ENCODE measurements around the gene PPP3CB.

The PPP3CB gene

GRCh38 chr10:73471226-73471625 lies 24.6 kb downstream of the PPP3CB start:
- no peaks in the 10 kb centered on the region for H3K27me3 ChIP-seq (ENCODE audit: insufficient read depth, low read length)
- no peaks in the 10 kb centered on the region for H3K4me1 ChIP-seq (ENCODE audit: insufficient read depth, low read length, severe bottlenecking)
- no peak overlapping the region for H3K9ac ChIP-seq (ENCODE audit: low read length)
- peaks cover 73% of the 10 kb centered on the region for H3K36me3 ChIP-seq (ENCODE audit: insufficient read depth, low read length)
- TF ChIP-seq CTCF (IDR thresholded peaks at IDR 0.05; ENCODE audit: low read length) (no peak), EZH2 (IDR thresholded peaks at IDR 0.05; ENCODE audit: borderline replicate concordance, low read length) (no peak)
- H3K9me3 ChIP-seq (ENCODE audit: low read length) = no peaks in the 10 kb centered on the region
- no peak overlapping the region for H3K27ac ChIP-seq (ENCODE audit: low read depth, low read length, poor library complexity, severe bottlenecking)
- H3F3A ChIP-seq (ENCODE audit: insufficient read depth, low read length) = no peaks in the 10 kb centered on the region
- H3K4me3 ChIP-seq (ENCODE audit: low read depth, low read length, poor library complexity, severe bottlenecking) = no peak overlapping the region
- H3K79me2 ChIP-seq (ENCODE audit: insufficient read depth, low read length) = no peaks in the 10 kb centered on the region
- H3K9me2 ChIP-seq (ENCODE audit: low read depth, low read length) = no peaks in the 10 kb centered on the region
- H4K20me1 ChIP-seq (ENCODE audit: insufficient read depth, low read length) = no peaks in the 10 kb centered on the region
- H2AFZ ChIP-seq (ENCODE audit: low read length) = no peak overlapping the region
- no peak overlapping the region for H3K4me2 ChIP-seq (ENCODE audit: low read length)

- no peak overlapping the region for H3K27ac ChIP-seq (ENCODE audit: low read depth, low read length, poor library complexity, severe bottlenecking)
Measured at GRCh38 chr10:73469579-73469978, 26.2 kb downstream of the PPP3CB start.

GRCh38 chr10:73467206-73467605 lies 28.6 kb downstream of the PPP3CB start:
- H3K9me2 ChIP-seq (ENCODE audit: low read depth, low read length) = no peaks in the 10 kb centered on the region
- no peak overlapping the region for H3K4me3 ChIP-seq (ENCODE audit: low read depth, low read length, poor library complexity, severe bottlenecking)
- no peak for TF ChIP-seq EZH2 (IDR thresholded peaks at IDR 0.05; ENCODE audit: borderline replicate concordance, low read length)
- TF ChIP-seq CTCF (IDR thresholded peaks at IDR 0.05; ENCODE audit: low read length) = no peak
- no peaks in the 10 kb centered on the region for H4K20me1 ChIP-seq (ENCODE audit: insufficient read depth, low read length)
- H3K27ac ChIP-seq (ENCODE audit: low read depth, low read length, poor library complexity, severe bottlenecking) = no peak overlapping the region
- no peak overlapping the region for H2AFZ ChIP-seq (ENCODE audit: low read length)
- no peak overlapping the region for H3K4me2 ChIP-seq (ENCODE audit: low read length)
- no peaks in the 10 kb centered on the region for H3K9me3 ChIP-seq (ENCODE audit: low read length)
- H3F3A ChIP-seq (ENCODE audit: insufficient read depth, low read length) = no peaks in the 10 kb centered on the region
- no peak overlapping the region for H3K9ac ChIP-seq (ENCODE audit: low read length)
- no peaks in the 10 kb centered on the region for H3K79me2 ChIP-seq (ENCODE audit: insufficient read depth, low read length)
- no peaks in the 10 kb centered on the region for H3K27me3 ChIP-seq (ENCODE audit: insufficient read depth, low read length)
- H3K36me3 ChIP-seq (ENCODE audit: insufficient read depth, low read length) = peaks cover 69% of the 10 kb centered on the region
- no peaks in the 10 kb centered on the region for H3K4me1 ChIP-seq (ENCODE audit: insufficient read depth, low read length, severe bottlenecking)

More at GRCh38 chr10:73469579-73469978, 26.2 kb downstream of the PPP3CB start:
- H3K36me3 ChIP-seq (ENCODE audit: insufficient read depth, low read length) = peaks cover 74% of the 10 kb centered on the region
- no peak for TF ChIP-seq EZH2 (IDR thresholded peaks at IDR 0.05; ENCODE audit: borderline replicate concordance, low read length)
- no peak for TF ChIP-seq CTCF (IDR thresholded peaks at IDR 0.05; ENCODE audit: low read length)
- H3K9me2 ChIP-seq (ENCODE audit: low read depth, low read length) = no peaks in the 10 kb centered on the region
- H4K20me1 ChIP-seq (ENCODE audit: insufficient read depth, low read length) = no peaks in the 10 kb centered on the region
- no peak overlapping the region for H3K4me2 ChIP-seq (ENCODE audit: low read length)
- H3K4me3 ChIP-seq (ENCODE audit: low read depth, low read length, poor library complexity, severe bottlenecking) = no peak overlapping the region
- no peaks in the 10 kb centered on the region for H3K79me2 ChIP-seq (ENCODE audit: insufficient read depth, low read length)
- H3K4me1 ChIP-seq (ENCODE audit: insufficient read depth, low read length, severe bottlenecking) = no peaks in the 10 kb centered on the region
- H2AFZ ChIP-seq (ENCODE audit: low read length) = no peak overlapping the region
- no peaks in the 10 kb centered on the region for H3F3A ChIP-seq (ENCODE audit: insufficient read depth, low read length)
- H3K9me3 ChIP-seq (ENCODE audit: low read length) = no peaks in the 10 kb centered on the region
- no peak overlapping the region for H3K9ac ChIP-seq (ENCODE audit: low read length)
- no peaks in the 10 kb centered on the region for H3K27me3 ChIP-seq (ENCODE audit: insufficient read depth, low read length)

Data from OCI-LY1 (cell line).